GM21529 (cell line): ENCODE measurements around the gene IRF2.

Source experiments
- ATAC-seq: cut with Tn5 transposase; IDR thresholded peaks from one replicate; pipeline ENCODE4 v1.9.1; 2021; ENCODE audit not compliant: unreplicated experiment

IRF2 gene

GRCh38 chr4:184475096-184475461 is 729 bp upstream of the IRF2 start:
- peak; percentile 14 for ATAC-seq

- ATAC-seq, result peak; percentile 1
Observed at GRCh38 chr4:184473499-184474262, 669 bp downstream of the IRF2 start.

- peak; percentile 24 for ATAC-seq
Observed at GRCh38 chr4:184472614-184473498, 1.5 kb downstream of the IRF2 start.

GRCh38 chr4:184471881-184472613 is 2.3 kb downstream of the IRF2 start:
- peak; percentile 7 for ATAC-seq

GRCh38 chr4:184470785-184471110 is 3.6 kb downstream of the IRF2 start:
- no peak for ATAC-seq

GRCh38 chr4:184466634-184467033 is 7.7 kb downstream of the IRF2 start:
- ATAC-seq, result no peak

GRCh38 chr4:184464759-184465454 is 9.4 kb downstream of the IRF2 start:
- ATAC-seq, result no peak

GRCh38 chr4:184463856-184464255 is 10.5 kb downstream of the IRF2 start:
- no peak for ATAC-seq

GRCh38 chr4:184463158-184463557 is 11.2 kb downstream of the IRF2 start:
- ATAC-seq, result no peak

GRCh38 chr4:184462724-184463123 is 11.6 kb downstream of the IRF2 start:
- no peak for ATAC-seq

- ATAC-seq, result no peak
Observed at GRCh38 chr4:184461711-184462441, 12.5 kb downstream of the IRF2 start.

GRCh38 chr4:184460499-184461285 is 13.7 kb downstream of the IRF2 start:
- no peak for ATAC-seq

- no peak for ATAC-seq
Observed at GRCh38 chr4:184459413-184459812, 14.9 kb downstream of the IRF2 start.

GRCh38 chr4:184457535-184458249 is 16.7 kb downstream of the IRF2 start:
- ATAC-seq, result no peak

- ATAC-seq, result no peak
Observed at GRCh38 chr4:184456337-184456736, 18.0 kb downstream of the IRF2 start.

GRCh38 chr4:184455299-184455698 is 19.1 kb downstream of the IRF2 start:
- no peak for ATAC-seq

GRCh38 chr4:184453365-184454160 is 20.8 kb downstream of the IRF2 start:
- peak; percentile 75 for ATAC-seq

GRCh38 chr4:184452740-184453139 is 21.6 kb downstream of the IRF2 start:
- ATAC-seq, result no peak
